ENCODE data around the gene TENM4.

The TENM4 gene

GRCh38 chr11:79390923-79391322 lies 49.9 kb downstream of the TENM4 start:
- no peak for DNase-seq (ENCODE audit: low read depth, low spot score)

- no peak for DNase-seq (ENCODE audit: low read depth, low spot score)
These were observed 50.4 kb downstream of the TENM4 start for GRCh38 chr11:79390477-79390876.

GRCh38 chr11:79388201-79388600 lies 52.6 kb downstream of the TENM4 start:
- no peak for DNase-seq (ENCODE audit: low read depth, low spot score)

GRCh38 chr11:79383874-79384273 lies 57.0 kb downstream of the TENM4 start:
- no peak for DNase-seq (ENCODE audit: low read depth, low spot score)

- no peak for DNase-seq (ENCODE audit: low read depth, low spot score)
These were observed 58.4 kb downstream of the TENM4 start for GRCh38 chr11:79382301-79383050.

- DNase-seq (ENCODE audit: low read depth, low spot score): peak; percentile 24
These were observed 59.8 kb downstream of the TENM4 start for GRCh38 chr11:79381036-79381435.

- no peak for DNase-seq (ENCODE audit: low read depth, low spot score)
These were observed 63.4 kb downstream of the TENM4 start for GRCh38 chr11:79377406-79377805.

GRCh38 chr11:79375818-79376550 lies 64.8 kb downstream of the TENM4 start:
- DNase-seq (ENCODE audit: low read depth, low spot score): peak; percentile 82

GRCh38 chr11:79374727-79375126 lies 66.1 kb downstream of the TENM4 start:
- peak; percentile 18 for DNase-seq (ENCODE audit: low read depth, low spot score)

- DNase-seq (ENCODE audit: low read depth, low spot score): no peak
These were observed 69.1 kb downstream of the TENM4 start for GRCh38 chr11:79371724-79372123.

GRCh38 chr11:79371152-79371551 lies 69.7 kb downstream of the TENM4 start:
- DNase-seq (ENCODE audit: low read depth, low spot score): peak; percentile 43

GRCh38 chr11:79369055-79369454 lies 71.8 kb downstream of the TENM4 start:
- DNase-seq (ENCODE audit: low read depth, low spot score): no peak

- DNase-seq (ENCODE audit: low read depth, low spot score): no peak
These were observed 73.0 kb downstream of the TENM4 start for GRCh38 chr11:79367844-79368243.

- DNase-seq (ENCODE audit: low read depth, low spot score): no peak
These were observed 74.6 kb downstream of the TENM4 start for GRCh38 chr11:79366218-79366617.

- DNase-seq (ENCODE audit: low read depth, low spot score): no peak
These were observed 76.9 kb downstream of the TENM4 start for GRCh38 chr11:79363861-79364378.

- no peak for DNase-seq (ENCODE audit: low read depth, low spot score)
These were observed 77.6 kb downstream of the TENM4 start for GRCh38 chr11:79363256-79363655.

- no peak for DNase-seq (ENCODE audit: low read depth, low spot score)
These were observed 78.0 kb downstream of the TENM4 start for GRCh38 chr11:79362821-79363220.

GRCh38 chr11:79362206-79362757 lies 78.5 kb downstream of the TENM4 start:
- DNase-seq (ENCODE audit: low read depth, low spot score): no peak

- no peak for DNase-seq (ENCODE audit: low read depth, low spot score)
These were observed 82.6 kb downstream of the TENM4 start for GRCh38 chr11:79358258-79358657.

- no peak for DNase-seq (ENCODE audit: low read depth, low spot score)
These were observed 87.1 kb downstream of the TENM4 start for GRCh38 chr11:79353706-79354105.

- DNase-seq (ENCODE audit: low read depth, low spot score): no peak
These were observed 88.5 kb downstream of the TENM4 start for GRCh38 chr11:79352349-79352703.

GRCh38 chr11:79348976-79349682 lies 91.7 kb downstream of the TENM4 start:
- no peak for DNase-seq (ENCODE audit: low read depth, low spot score)
